ENCODE results near the gene ZKSCAN4. TPM values are rescaled to one million over a fixed set of nuclear protein-coding genes. Genes with fewer than 3 reads are reported as not detected.

The ZKSCAN4 gene
- total RNA-seq, 1 experiment from 2014 or later = 7.3 TPM

- CTCF ChIA-PET = no interaction called here
- no peak overlapping the region for H3K27ac Mint-ChIP-seq
- no peaks in the 10 kb centered on the region for H3K36me3 Mint-ChIP-seq
- peaks cover 12% of the 10 kb centered on the region for H3K9me3 Mint-ChIP-seq
- no peak for TF ChIP-seq SP1 (CRISPR knock-in tag; conservative IDR thresholded peaks at IDR 0.05)
- TF ChIP-seq ZBTB21 (CRISPR knock-in tag; IDR thresholded peaks at IDR 0.05; ENCODE audit: borderline replicate concordance) = no peak
- ATAC-seq (peak; percentile 42), DNase-seq (ENCODE audit: low spot score) (peak; percentile 75)
- no peak overlapping the region for H3K4me3 Mint-ChIP-seq
- POLR2A ChIA-PET = interaction anchor here (1.0 kb wide), 1 partner anchor 62 kb away, joined by 4 read pairs; the partner anchor contains the start of gene ZKSCAN8
- H3K27me3 Mint-ChIP-seq (ENCODE audit: low read depth) = peaks cover 93% of the 10 kb centered on the region
- H3K4me1 Mint-ChIP-seq = peaks cover 11% of the 10 kb centered on the region
These were observed 48.9 kb downstream of the ZKSCAN4 start for GRCh38 chr6:28203201-28203600.

- Mint-ChIP-seq H3K4me1 (0 out of 2 replicates have a peak, but pooled peaks cover 3% of the 10 kb centered on the region), H3K4me3 (no peak overlapping the region), H3K9me3 (peaks cover 32% of the 10 kb centered on the region), H3K27ac (no peak overlapping the region), H3K36me3 (no peaks in the 10 kb centered on the region), H3K27me3 (ENCODE audit: low read depth) (peaks cover 92% of the 10 kb centered on the region)
- POLR2A ChIA-PET = no interaction called here
- ATAC-seq = no peak
- CTCF ChIA-PET = no interaction called here
- TF ChIP-seq JAZF1 (CRISPR knock-in tag; IDR thresholded peaks at IDR 0.05) (no peak), IRF2 (CRISPR knock-in tag; IDR thresholded peaks at IDR 0.05; ENCODE audit: borderline replicate concordance, low read depth) (no peak), KAT7 (CRISPR knock-in tag; IDR thresholded peaks at IDR 0.05; ENCODE audit: borderline replicate concordance) (no peak), TP53 (CRISPR knock-in tag; IDR thresholded peaks at IDR 0.05) (no peak), ZBTB21 (CRISPR knock-in tag; IDR thresholded peaks at IDR 0.05; ENCODE audit: borderline replicate concordance) (no peak), USF2 (CRISPR knock-in tag; IDR thresholded peaks at IDR 0.05) (no peak), TEAD1 (CRISPR knock-in tag; IDR thresholded peaks at IDR 0.05) (no peak), ZNF138 (CRISPR knock-in tag; conservative IDR thresholded peaks at IDR 0.05) (no peak), JUN (CRISPR knock-in tag; IDR thresholded peaks at IDR 0.05) (no peak), HMGXB4 (CRISPR knock-in tag; IDR thresholded peaks at IDR 0.05) (no peak), EMX1 (CRISPR knock-in tag; IDR thresholded peaks at IDR 0.05) (no peak), PRDM15 (CRISPR knock-in tag; IDR thresholded peaks at IDR 0.05) (no peak), ZNF423 (CRISPR knock-in tag; IDR thresholded peaks at IDR 0.05) (no peak)
- TF ChIP-seq, protein P1, sequence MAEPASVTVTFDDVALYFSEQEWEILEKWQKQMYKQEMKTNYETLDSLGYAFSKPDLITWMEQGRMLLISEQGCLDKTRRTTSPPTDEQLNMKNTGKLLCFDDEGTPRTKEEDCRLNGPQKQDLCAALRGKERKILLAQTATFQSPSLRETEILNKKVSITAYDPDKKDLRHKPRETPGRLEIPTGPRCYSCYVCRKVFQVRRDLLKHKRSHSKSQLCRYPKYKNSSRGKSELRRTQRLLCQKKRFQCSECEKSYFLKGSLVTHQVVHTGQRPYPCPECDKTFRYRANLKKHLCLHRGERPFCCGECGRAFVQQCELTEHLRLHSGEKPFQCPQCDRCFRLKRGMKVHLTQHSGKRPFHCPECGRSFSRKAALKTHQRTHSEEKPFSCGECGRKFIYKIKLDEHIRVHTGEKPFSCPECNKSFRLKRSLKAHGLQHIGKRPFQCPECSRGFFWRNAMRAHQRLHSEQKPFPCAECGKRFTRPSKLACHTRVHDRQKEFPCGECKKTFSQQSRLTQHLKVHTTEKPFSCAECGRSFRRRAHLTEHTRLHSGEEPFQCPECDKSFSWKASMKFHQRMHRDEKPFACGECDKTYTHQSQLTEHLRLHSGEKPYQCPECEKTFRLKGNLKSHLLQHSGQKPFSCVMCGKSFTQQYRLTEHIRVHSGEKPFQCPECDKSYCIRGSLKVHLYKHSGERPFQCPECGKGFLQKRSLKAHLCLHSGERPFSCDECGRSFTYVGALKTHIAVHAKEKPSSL (CRISPR knock-in tag; conservative IDR thresholded peaks at IDR 0.05) = no peak
- TF ChIP-seq, protein P2, sequence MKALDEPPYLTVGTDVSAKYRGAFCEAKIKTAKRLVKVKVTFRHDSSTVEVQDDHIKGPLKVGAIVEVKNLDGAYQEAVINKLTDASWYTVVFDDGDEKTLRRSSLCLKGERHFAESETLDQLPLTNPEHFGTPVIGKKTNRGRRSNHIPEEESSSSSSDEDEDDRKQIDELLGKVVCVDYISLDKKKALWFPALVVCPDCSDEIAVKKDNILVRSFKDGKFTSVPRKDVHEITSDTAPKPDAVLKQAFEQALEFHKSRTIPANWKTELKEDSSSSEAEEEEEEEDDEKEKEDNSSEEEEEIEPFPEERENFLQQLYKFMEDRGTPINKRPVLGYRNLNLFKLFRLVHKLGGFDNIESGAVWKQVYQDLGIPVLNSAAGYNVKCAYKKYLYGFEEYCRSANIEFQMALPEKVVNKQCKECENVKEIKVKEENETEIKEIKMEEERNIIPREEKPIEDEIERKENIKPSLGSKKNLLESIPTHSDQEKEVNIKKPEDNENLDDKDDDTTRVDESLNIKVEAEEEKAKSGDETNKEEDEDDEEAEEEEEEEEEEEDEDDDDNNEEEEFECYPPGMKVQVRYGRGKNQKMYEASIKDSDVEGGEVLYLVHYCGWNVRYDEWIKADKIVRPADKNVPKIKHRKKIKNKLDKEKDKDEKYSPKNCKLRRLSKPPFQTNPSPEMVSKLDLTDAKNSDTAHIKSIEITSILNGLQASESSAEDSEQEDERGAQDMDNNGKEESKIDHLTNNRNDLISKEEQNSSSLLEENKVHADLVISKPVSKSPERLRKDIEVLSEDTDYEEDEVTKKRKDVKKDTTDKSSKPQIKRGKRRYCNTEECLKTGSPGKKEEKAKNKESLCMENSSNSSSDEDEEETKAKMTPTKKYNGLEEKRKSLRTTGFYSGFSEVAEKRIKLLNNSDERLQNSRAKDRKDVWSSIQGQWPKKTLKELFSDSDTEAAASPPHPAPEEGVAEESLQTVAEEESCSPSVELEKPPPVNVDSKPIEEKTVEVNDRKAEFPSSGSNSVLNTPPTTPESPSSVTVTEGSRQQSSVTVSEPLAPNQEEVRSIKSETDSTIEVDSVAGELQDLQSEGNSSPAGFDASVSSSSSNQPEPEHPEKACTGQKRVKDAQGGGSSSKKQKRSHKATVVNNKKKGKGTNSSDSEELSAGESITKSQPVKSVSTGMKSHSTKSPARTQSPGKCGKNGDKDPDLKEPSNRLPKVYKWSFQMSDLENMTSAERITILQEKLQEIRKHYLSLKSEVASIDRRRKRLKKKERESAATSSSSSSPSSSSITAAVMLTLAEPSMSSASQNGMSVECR (CRISPR knock-in tag; IDR thresholded peaks at IDR 0.05; ENCODE audit: borderline replicate concordance) = no peak
- no peak for DNase-seq (ENCODE audit: low spot score)
These were observed 52.0 kb downstream of the ZKSCAN4 start for GRCh38 chr6:28200020-28200419.
